HCT116 (cell line): ENCODE measurements around the gene FMNL1. TPM values are rescaled to one million over a fixed set of nuclear protein-coding genes. Genes with fewer than 3 reads are reported as not detected.

Experiments
- ATAC-seq: fragments of 200-7000 bp; cut with Tn5 transposase; 2 replicates; pipeline ENCODE4 v1.9.1; 2020; ENCODE audit warnings: mild to moderate bottlenecking, moderate library complexity
- BruUV-seq: library from RNA; stranded (reverse); fragments of 400-500 nt; replicated peaks from 2 replicates; lab custom pipeline; 2021; lab: Mats Ljungman, UMichigan
- CTCF ChIA-PET: fragments of 300-600 bp; sonication (Branson Sonifier 250); formaldehyde crosslinking; loops from one replicate; lab custom pipeline; 2021; ENCODE audit warnings: antibody characterized with exemption; lab: Charles Lee
- POLR2A ChIA-PET: fragments of 300-600, 350-600 bp; sonication (Branson Sonifier 250); formaldehyde crosslinking; loops from one replicate; lab custom pipeline; 2021; ENCODE audit warnings: antibody characterized with exemption; lab: Charles Lee
- RAD21 ChIA-PET, 2 experiments: fragments of 300-600 bp; sonication (Branson Sonifier 250); formaldehyde crosslinking; loops; one replicate each; lab custom pipeline; 2023; ENCODE audit warnings: low total read pairs in 2 of 2; ENCODE audit not compliant: uncharacterized antibody in 2 of 2, unreplicated experiment in 2 of 2, low non-redundant PET in 1 of 2; lab: Charles Lee
- DNase-seq: peaks from one replicate; pipeline ENCODE4 v3.0.0-alpha.2; 2010; ENCODE audit warnings: low read depth, low spot score
- H2AFZ ChIP-seq: fragments of 200-600 bp; shearing (Covaris generic), sonication (generic); 2 replicates; pipeline ENCODE4 v1.6.1; 2017; ENCODE audit warnings: low read depth, mixed run types, mixed read lengths, antibody characterized with exemption, low read length; ENCODE audit not compliant: poor library complexity, severe bottlenecking
- H3K27ac ChIP-seq: 2 replicates; pipeline ENCODE4 v1.5.1; 2012; ENCODE audit warnings: low read depth, low read length
- H3K27me3 ChIP-seq: fragments of 200-600 bp; sonication (generic); 2 replicates; pipeline ENCODE4 v1.6.1; 2016; ENCODE audit warnings: mixed run types, low read length, mixed read lengths; ENCODE audit not compliant: insufficient read depth
- H3K36me3 ChIP-seq, 2 experiments: fragments of 200-500 bp in 1 of 2; fragments of 200-600 bp in 1 of 2; sonication (Bioruptor generic) in 1 of 2; sonication (generic) in 1 of 2; 2 replicates each; pipeline versions ENCODE4 v1.5.1 to v1.6.1; 2014 to 2016; ENCODE audit warnings: low read length in 2 of 2, inconsistent platforms in 1 of 2, mixed read lengths in 1 of 2, mixed run types in 1 of 2; ENCODE audit not compliant: insufficient read depth in 2 of 2, control insufficient read depth in 1 of 2
- H3K4me1 ChIP-seq, 2 experiments: fragments of 200-600 bp in 1 of 2; sonication (generic) in 1 of 2; 2 replicates each; pipeline versions ENCODE4 v1.5.1 to v1.6.1; 2012 to 2017; ENCODE audit warnings: low read length in 2 of 2, inconsistent platforms in 1 of 2, mild to moderate bottlenecking in 1 of 2, mixed read lengths in 1 of 2, mixed run types in 1 of 2, moderate library complexity in 1 of 2; ENCODE audit not compliant: insufficient read depth in 2 of 2, control insufficient read depth in 1 of 2
- H3K4me2 ChIP-seq: fragments of 200-600 bp; sonication (generic); 2 replicates; pipeline ENCODE4 v1.6.1; 2017; ENCODE audit warnings: mixed run types, low read length, mixed read lengths
- H3K4me3 ChIP-seq, 2 experiments: fragments of 200-600 bp in 1 of 2; sonication (generic) in 1 of 2; replicated peaks in 1 of 2; 2 replicates each; pipeline ENCODE4 v1.5.1; 2011 to 2016; ENCODE audit warnings: low read length in 2 of 2, control low read depth in 1 of 2, low read depth in 1 of 2, mild to moderate bottlenecking in 1 of 2, mixed read lengths in 1 of 2, mixed run types in 1 of 2
- H3K79me2 ChIP-seq: fragments of 200-600 bp; sonication (generic); 2 replicates; pipeline ENCODE4 v1.6.1; 2017; ENCODE audit warnings: mild to moderate bottlenecking, mixed run types, low read length, moderate library complexity, mixed read lengths; ENCODE audit not compliant: insufficient read depth
- H3K9ac ChIP-seq: fragments of 200-600 bp; sonication (generic); 2 replicates; pipeline ENCODE4 v1.6.1; 2016; ENCODE audit warnings: low read length, mixed read lengths
- H3K9me2 ChIP-seq: fragments of 200-600 bp; sonication (generic), shearing (Covaris generic); 2 replicates; pipeline ENCODE4 v1.6.1; 2017; ENCODE audit warnings: mixed run types, mild to moderate bottlenecking, moderate library complexity; ENCODE audit not compliant: insufficient read depth
- H3K9me3 ChIP-seq, 2 experiments: fragments of 200-500 bp in 1 of 2; fragments of 200-600 bp in 1 of 2; sonication (Bioruptor generic) in 1 of 2; sonication (generic) in 1 of 2; 2 replicates each; pipeline ENCODE4 v1.6.1; 2014 to 2017; ENCODE audit warnings: low read length in 2 of 2, mixed read lengths in 2 of 2, inconsistent platforms in 1 of 2, low read depth in 1 of 2, mild to moderate bottlenecking in 1 of 2, mixed run types in 1 of 2, moderate library complexity in 1 of 2; ENCODE audit not compliant: control insufficient read depth in 1 of 2, insufficient read depth in 1 of 2
- H4K20me1 ChIP-seq: fragments of 200-600 bp; sonication (generic), shearing (Covaris generic); 2 replicates; pipeline ENCODE4 v1.6.1; 2017; ENCODE audit warnings: mixed run types, mild to moderate bottlenecking, moderate library complexity; ENCODE audit not compliant: insufficient read depth
- EGR1 ChIP-seq: IDR thresholded peaks from 2 replicates; pipeline ENCODE4 v1.6.1; 2012; ENCODE audit warnings: low read depth
- ELF1 ChIP-seq: IDR thresholded peaks from 2 replicates; pipeline ENCODE4 v1.6.1; 2012; ENCODE audit warnings: low read depth, borderline replicate concordance
- EZH2 ChIP-seq: fragments of 200-600 bp; sonication (generic); IDR thresholded peaks from 2 replicates; pipeline ENCODE4 v1.6.1; 2017; ENCODE audit warnings: antibody characterized with exemption, mixed run types
- FOSL1 ChIP-seq: IDR thresholded peaks from 2 replicates; pipeline ENCODE4 v1.6.1; 2012; ENCODE audit warnings: low read depth
- JUND ChIP-seq: IDR thresholded peaks from 2 replicates; pipeline ENCODE4 v1.6.1; 2012
- POLR2A ChIP-seq: IDR thresholded peaks from 2 replicates; pipeline ENCODE4 v1.7.0; 2011; ENCODE audit warnings: borderline replicate concordance; ENCODE audit not compliant: insufficient read depth, insufficient read length; ENCODE audit errors: extremely low read depth
- RAD21 ChIP-seq: IDR thresholded peaks from 2 replicates; pipeline ENCODE4 v1.6.1; 2012; ENCODE audit warnings: low read depth, mild to moderate bottlenecking
- SIN3A ChIP-seq: IDR thresholded peaks from 2 replicates; pipeline ENCODE4 v1.6.1; 2012; ENCODE audit warnings: low read depth
- TCF7L2 ChIP-seq: IDR thresholded peaks from 2 replicates; pipeline ENCODE4 v1.7.0; 2011; ENCODE audit warnings: borderline replicate concordance, inconsistent platforms; ENCODE audit not compliant: insufficient read depth, insufficient read length; ENCODE audit errors: extremely low read depth
- YY1 ChIP-seq: IDR thresholded peaks from 2 replicates; pipeline ENCODE4 v1.6.1; 2011; ENCODE audit warnings: low read length, low read depth, moderate library complexity, mild to moderate bottlenecking; ENCODE audit not compliant: insufficient replicate concordance; ENCODE audit errors: extremely low read depth
- ZFX ChIP-seq: fragments of 450-650 bp; IDR thresholded peaks from 2 replicates; pipeline ENCODE4 v1.6.1; 2017
- intact Hi-C: fragments of 100-400 bp; cut with micrococcal nuclease; formaldehyde crosslinking; loops from 2 replicates; pipeline ENCODE4 v1.10.0; 2022
- total RNA-seq: library from RNA; stranded (reverse); gene quantifications from one replicate; pipeline ENCODE4 v1.2.1, GENCODE V29; 2021; ENCODE audit not compliant: unreplicated experiment
- TF ChIP-seq, protein P1 (sequence below): IDR thresholded peaks from 2 replicates; pipeline ENCODE4 v1.6.1; 2012
- TF ChIP-seq, protein P2 (sequence below): IDR thresholded peaks from 2 replicates; pipeline ENCODE4 v1.6.1; 2012; ENCODE audit warnings: low read depth

FMNL1 gene
- total RNA-seq, 1 experiment from 2014 or later = 8.2 TPM

DNA sequence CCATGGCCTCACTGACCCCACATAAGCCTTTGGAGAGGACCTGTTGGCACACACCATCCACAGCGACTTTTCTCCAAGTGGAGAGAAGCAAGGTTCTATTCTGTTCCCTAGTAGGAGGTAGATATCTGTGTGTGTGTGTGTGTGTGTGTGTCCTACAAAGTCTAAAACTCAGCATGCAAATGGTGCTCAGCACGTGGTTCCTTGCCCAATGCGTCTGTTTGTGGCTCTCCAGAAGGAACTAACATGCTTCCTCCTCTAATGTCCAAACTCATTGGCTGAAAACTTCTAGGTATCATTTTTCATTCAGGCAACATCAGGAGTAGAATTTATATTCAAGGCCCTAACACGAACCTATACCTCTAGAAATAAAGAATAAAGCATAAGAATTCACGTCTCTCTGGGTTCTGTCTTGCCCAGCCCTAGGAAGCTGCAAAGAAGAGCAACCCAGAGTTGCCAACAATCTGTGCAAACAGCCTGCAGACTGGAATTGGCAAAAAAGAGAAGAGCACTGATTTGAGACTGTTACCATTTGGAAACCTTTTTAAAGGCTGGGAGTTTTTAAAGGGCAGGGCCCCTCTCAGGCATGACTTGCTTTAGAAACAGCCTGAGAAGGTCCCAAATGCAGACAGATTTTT lies 69.6 kb downstream of the FMNL1 start:
- H3K36me3 ChIP-seq = peaks cover 18 to 43% of the 10 kb centered on the region in 2 experiments; a peak in 3 of 4 replicates
- no peak overlapping the region for H3K4me2 ChIP-seq
- no peak overlapping the region for H3K4me3 ChIP-seq
- H3K9ac ChIP-seq = no peak overlapping the region
- H3K79me2 ChIP-seq = peaks cover 75% of the 10 kb centered on the region
- BruUV-seq = no TSS peak
- TF ChIP-seq POLR2A (no peak), EZH2 (no peak), EGR1 (no peak), FOSL1 (no peak), RAD21 (no peak)
- TF ChIP-seq, protein P1, sequence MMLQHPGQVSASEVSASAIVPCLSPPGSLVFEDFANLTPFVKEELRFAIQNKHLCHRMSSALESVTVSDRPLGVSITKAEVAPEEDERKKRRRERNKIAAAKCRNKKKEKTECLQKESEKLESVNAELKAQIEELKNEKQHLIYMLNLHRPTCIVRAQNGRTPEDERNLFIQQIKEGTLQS = no peak
- ChIA-PET RAD21 (no interaction called here), CTCF (no interaction called here), POLR2A (no interaction called here)
- intact Hi-C loops = no loop called here
- H3K27ac ChIP-seq = no peak overlapping the region
- no peaks in the 10 kb centered on the region for H3K9me3 ChIP-seq
- no peaks in the 10 kb centered on the region for H3K9me2 ChIP-seq
- DNase-seq (no peak), ATAC-seq (no peak)
- H3K27me3 ChIP-seq = no peaks in the 10 kb centered on the region
- peaks cover 20% of the 10 kb centered on the region; the same call in 1 of the 2 replicates for H4K20me1 ChIP-seq
- no peak overlapping the region for H2AFZ ChIP-seq
- peaks cover 29 to 39% of the 10 kb centered on the region in 2 experiments for H3K4me1 ChIP-seq

DNA sequence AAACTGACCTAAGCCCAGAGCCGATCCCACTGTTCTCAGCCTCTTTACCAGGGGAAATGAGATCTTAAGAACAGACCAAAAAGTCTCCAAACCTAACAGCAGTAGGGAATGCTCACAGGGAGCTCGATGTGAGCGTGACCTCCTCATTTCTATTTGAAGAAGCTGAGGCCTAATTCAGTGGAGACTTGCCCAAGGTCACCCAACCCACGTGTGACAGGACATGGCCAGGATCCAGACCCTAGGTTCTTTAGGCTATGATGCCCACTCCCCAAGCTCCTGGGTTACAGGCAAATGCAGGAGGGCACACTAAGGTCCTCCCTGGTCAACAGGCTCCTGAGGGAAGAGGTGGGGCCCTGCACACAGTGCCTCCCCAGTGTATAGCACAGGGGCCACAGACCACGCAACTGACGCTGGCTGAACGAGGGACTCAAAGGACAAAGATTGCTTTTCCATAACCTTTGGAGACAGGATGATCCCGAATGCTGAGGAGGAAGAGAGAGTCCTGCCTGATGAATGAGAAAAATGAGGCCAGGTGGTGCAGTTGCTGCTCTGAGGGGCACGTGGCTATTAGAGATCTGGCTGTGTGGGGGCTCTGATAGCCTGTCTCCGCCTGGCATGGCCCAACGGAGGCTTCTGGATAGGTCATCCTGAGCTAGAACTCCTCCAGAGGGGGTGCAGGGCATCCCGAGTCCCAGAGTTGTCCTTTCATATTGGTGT lies 71.2 kb downstream of the FMNL1 start:
- DNase-seq (no peak), ATAC-seq (peak; percentile 30; the same call in 1 of the 2 replicates)
- no peaks in the 10 kb centered on the region for H3K27me3 ChIP-seq
- ChIA-PET POLR2A (interaction anchor here (1.0 to 1.4 kb wide), 3 partner anchors 10 to 24 kb away, joined by 3 read pairs; partner anchors contain the start of gene MAP3K14), CTCF (interaction anchor here (1.6 kb wide), 2 partner anchors 16 to 93 kb away, joined by 5 to 10 read pairs; no protein-coding TSS in a partner anchor), RAD21 (interaction anchor here in 1 of 2 experiments (0.9 to 1.2 kb wide), 2 partner anchors 37 to 92 kb away, joined by 3 to 4 read pairs; no protein-coding TSS in a partner anchor)
- H3K4me2 ChIP-seq = peak overlapping the region; percentile 73
- peak overlapping the region; percentile 44; the same call in 1 of the 2 replicates for H3K9ac ChIP-seq
- TF ChIP-seq ELF1 = no peak
- TF ChIP-seq, protein P1 = no peak
- TF ChIP-seq, protein P2, sequence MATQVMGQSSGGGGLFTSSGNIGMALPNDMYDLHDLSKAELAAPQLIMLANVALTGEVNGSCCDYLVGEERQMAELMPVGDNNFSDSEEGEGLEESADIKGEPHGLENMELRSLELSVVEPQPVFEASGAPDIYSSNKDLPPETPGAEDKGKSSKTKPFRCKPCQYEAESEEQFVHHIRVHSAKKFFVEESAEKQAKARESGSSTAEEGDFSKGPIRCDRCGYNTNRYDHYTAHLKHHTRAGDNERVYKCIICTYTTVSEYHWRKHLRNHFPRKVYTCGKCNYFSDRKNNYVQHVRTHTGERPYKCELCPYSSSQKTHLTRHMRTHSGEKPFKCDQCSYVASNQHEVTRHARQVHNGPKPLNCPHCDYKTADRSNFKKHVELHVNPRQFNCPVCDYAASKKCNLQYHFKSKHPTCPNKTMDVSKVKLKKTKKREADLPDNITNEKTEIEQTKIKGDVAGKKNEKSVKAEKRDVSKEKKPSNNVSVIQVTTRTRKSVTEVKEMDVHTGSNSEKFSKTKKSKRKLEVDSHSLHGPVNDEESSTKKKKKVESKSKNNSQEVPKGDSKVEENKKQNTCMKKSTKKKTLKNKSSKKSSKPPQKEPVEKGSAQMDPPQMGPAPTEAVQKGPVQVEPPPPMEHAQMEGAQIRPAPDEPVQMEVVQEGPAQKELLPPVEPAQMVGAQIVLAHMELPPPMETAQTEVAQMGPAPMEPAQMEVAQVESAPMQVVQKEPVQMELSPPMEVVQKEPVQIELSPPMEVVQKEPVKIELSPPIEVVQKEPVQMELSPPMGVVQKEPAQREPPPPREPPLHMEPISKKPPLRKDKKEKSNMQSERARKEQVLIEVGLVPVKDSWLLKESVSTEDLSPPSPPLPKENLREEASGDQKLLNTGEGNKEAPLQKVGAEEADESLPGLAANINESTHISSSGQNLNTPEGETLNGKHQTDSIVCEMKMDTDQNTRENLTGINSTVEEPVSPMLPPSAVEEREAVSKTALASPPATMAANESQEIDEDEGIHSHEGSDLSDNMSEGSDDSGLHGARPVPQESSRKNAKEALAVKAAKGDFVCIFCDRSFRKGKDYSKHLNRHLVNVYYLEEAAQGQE = no peak
- no peak for TF ChIP-seq JUND
- no peak for TF ChIP-seq EZH2
- no peak for TF ChIP-seq ZFX
- no peak for TF ChIP-seq YY1
- TF ChIP-seq SIN3A = no peak
- no peak for TF ChIP-seq RAD21
- TF ChIP-seq TCF7L2 = no peak
- no peak for TF ChIP-seq FOSL1
- TF ChIP-seq POLR2A = no peak
- no peak overlapping the region for H3K4me3 ChIP-seq
- no peaks in the 10 kb centered on the region for H3K9me3 ChIP-seq
- H2AFZ ChIP-seq = no peak overlapping the region
- BruUV-seq = no TSS peak
- peaks cover 91% of the 10 kb centered on the region for H3K79me2 ChIP-seq
- peaks cover 20% of the 10 kb centered on the region; the same call in 1 of the 2 replicates for H4K20me1 ChIP-seq
- H3K27ac ChIP-seq = peak overlapping the region; percentile 36
- peaks cover 37 to 54% of the 10 kb centered on the region in 2 experiments for H3K4me1 ChIP-seq
- no peaks in the 10 kb centered on the region for H3K9me2 ChIP-seq
- intact Hi-C loops = loop anchor here (1.0 kb wide), 1 partner anchor 92 kb away; no protein-coding TSS in a partner anchor
- H3K36me3 ChIP-seq = peaks cover 13 to 41% of the 10 kb centered on the region in 2 experiments; a peak in 1 of 4 replicates
